ENCODE data around the gene SERPINB8.

SERPINB8 gene

GRCh38 chr18:63965716-63966330, 4.1 kb upstream of the SERPINB8 start:
- Histone ChIP-seq H3K9me3 (ENCODE audit: control insufficient read depth, insufficient read depth, low read length) (no peaks in the 10 kb centered on the region), H3K27ac (ENCODE audit: low read length) (no peak overlapping the region), H3K27me3 (ENCODE audit: control insufficient read depth, insufficient read depth, low read length) (no peaks in the 10 kb centered on the region), H3K4me1 (ENCODE audit: control insufficient read depth, insufficient read depth, low read length) (no peaks in the 10 kb centered on the region), H3K4me3 (ENCODE audit: low read length) (no peak overlapping the region), H3K36me3 (ENCODE audit: control insufficient read depth, insufficient read depth, low read length) (no peaks in the 10 kb centered on the region)
- no CpG with 5 or more reads among the region's 5 CpGs for WGBS (ENCODE audit: insufficient coverage, insufficient read length)
- no peak for DNase-seq (ENCODE audit: low read depth, low spot score)

- WGBS (ENCODE audit: insufficient coverage, insufficient read length): no CpG with 5 or more reads among the region's 18 CpGs
- Histone ChIP-seq H3K27me3 (ENCODE audit: control insufficient read depth, insufficient read depth, low read length) (peaks cover 10% of the 10 kb centered on the region; the same call in 1 of the 2 replicates), H3K27ac (ENCODE audit: low read length) (no peak overlapping the region), H3K4me1 (ENCODE audit: control insufficient read depth, insufficient read depth, low read length) (no peaks in the 10 kb centered on the region), H3K9me3 (ENCODE audit: control insufficient read depth, insufficient read depth, low read length) (no peaks in the 10 kb centered on the region), H3K36me3 (ENCODE audit: control insufficient read depth, insufficient read depth, low read length) (no peaks in the 10 kb centered on the region), H3K4me3 (ENCODE audit: low read length) (peak overlapping the region; percentile 53; the same call in 1 of the 2 replicates)
- DNase-seq (ENCODE audit: low read depth, low spot score): no peak
These were observed 926 bp downstream of the SERPINB8 start for GRCh38 chr18:63970809-63971205.

- WGBS (ENCODE audit: insufficient coverage, insufficient read length): no CpG with 5 or more reads among the region's 13 CpGs
- Histone ChIP-seq H3K27ac (ENCODE audit: low read length) (no peak overlapping the region), H3K27me3 (ENCODE audit: control insufficient read depth, insufficient read depth, low read length) (peaks cover 10% of the 10 kb centered on the region; the same call in 1 of the 2 replicates), H3K9me3 (ENCODE audit: control insufficient read depth, insufficient read depth, low read length) (no peaks in the 10 kb centered on the region), H3K4me3 (ENCODE audit: low read length) (peak overlapping the region; percentile 53; the same call in 1 of the 2 replicates), H3K36me3 (ENCODE audit: control insufficient read depth, insufficient read depth, low read length) (no peaks in the 10 kb centered on the region), H3K4me1 (ENCODE audit: control insufficient read depth, insufficient read depth, low read length) (no peaks in the 10 kb centered on the region)
- no peak for DNase-seq (ENCODE audit: low read depth, low spot score)
These were observed 1.6 kb downstream of the SERPINB8 start for GRCh38 chr18:63971320-63972001.

- H3K4me1 ChIP-seq (ENCODE audit: control insufficient read depth, insufficient read depth, low read length): no peaks in the 10 kb centered on the region
- peaks cover 11% of the 10 kb centered on the region; the same call in 1 of the 2 replicates for H3K27me3 ChIP-seq (ENCODE audit: control insufficient read depth, insufficient read depth, low read length)
- H3K4me3 ChIP-seq (ENCODE audit: low read length): no peak overlapping the region
- no peaks in the 10 kb centered on the region for H3K9me3 ChIP-seq (ENCODE audit: control insufficient read depth, insufficient read depth, low read length)
- no CpG with 5 or more reads among the region's 5 CpGs for WGBS (ENCODE audit: insufficient coverage, insufficient read length)
- H3K27ac ChIP-seq (ENCODE audit: low read length): no peak overlapping the region
- no peak for DNase-seq (ENCODE audit: low read depth, low spot score)
- no peaks in the 10 kb centered on the region for H3K36me3 ChIP-seq (ENCODE audit: control insufficient read depth, insufficient read depth, low read length)
These were observed 2.1 kb downstream of the SERPINB8 start for GRCh38 chr18:63972002-63972376.

- peaks cover 27% of the 10 kb centered on the region for H3K27me3 ChIP-seq (ENCODE audit: control insufficient read depth, insufficient read depth, low read length)
These were observed 5.1 kb downstream of the SERPINB8 start for GRCh38 chr18:63974991-63975390.

GRCh38 chr18:63975628-63976027, 5.7 kb downstream of the SERPINB8 start:
- no peaks in the 10 kb centered on the region for H3K4me1 ChIP-seq (ENCODE audit: control insufficient read depth, insufficient read depth, low read length)
- no peak overlapping the region for H3K4me3 ChIP-seq (ENCODE audit: low read length)
- no peaks in the 10 kb centered on the region; the same call in 1 of the 2 replicates for H3K9me3 ChIP-seq (ENCODE audit: control insufficient read depth, insufficient read depth, low read length)
- H3K36me3 ChIP-seq (ENCODE audit: control insufficient read depth, insufficient read depth, low read length): no peaks in the 10 kb centered on the region
- WGBS (ENCODE audit: insufficient coverage, insufficient read length): no CpG with 5 or more reads among the region's 3 CpGs
- DNase-seq (ENCODE audit: low read depth, low spot score): no peak
- H3K27me3 ChIP-seq (ENCODE audit: control insufficient read depth, insufficient read depth, low read length): peaks cover 27% of the 10 kb centered on the region
- no peak overlapping the region for H3K27ac ChIP-seq (ENCODE audit: low read length)

More at GRCh38 chr18:63974991-63975390, 5.1 kb downstream of the SERPINB8 start:
- Histone ChIP-seq H3K9me3 (ENCODE audit: control insufficient read depth, insufficient read depth, low read length) (no peaks in the 10 kb centered on the region; the same call in 1 of the 2 replicates), H3K4me3 (ENCODE audit: low read length) (no peak overlapping the region), H3K4me1 (ENCODE audit: control insufficient read depth, insufficient read depth, low read length) (no peaks in the 10 kb centered on the region), H3K36me3 (ENCODE audit: control insufficient read depth, insufficient read depth, low read length) (no peaks in the 10 kb centered on the region), H3K27ac (ENCODE audit: low read length) (no peak overlapping the region)
- no CpG with 5 or more reads among the region's 2 CpGs for WGBS (ENCODE audit: insufficient coverage, insufficient read length)
- DNase-seq (ENCODE audit: low read depth, low spot score): no peak

GRCh38 chr18:63977040-63977439, 7.2 kb downstream of the SERPINB8 start:
- Histone ChIP-seq H3K9me3 (ENCODE audit: control insufficient read depth, insufficient read depth, low read length) (no peaks in the 10 kb centered on the region; the same call in 1 of the 2 replicates), H3K4me1 (ENCODE audit: control insufficient read depth, insufficient read depth, low read length) (no peaks in the 10 kb centered on the region), H3K27me3 (ENCODE audit: control insufficient read depth, insufficient read depth, low read length) (peaks cover 26% of the 10 kb centered on the region), H3K36me3 (ENCODE audit: control insufficient read depth, insufficient read depth, low read length) (no peaks in the 10 kb centered on the region), H3K4me3 (ENCODE audit: low read length) (no peak overlapping the region), H3K27ac (ENCODE audit: low read length) (no peak overlapping the region)
- no peak for DNase-seq (ENCODE audit: low read depth, low spot score)
- WGBS (ENCODE audit: insufficient coverage, insufficient read length): no CpG with 5 or more reads among the region's 3 CpGs

- no peaks in the 10 kb centered on the region for H3K4me1 ChIP-seq (ENCODE audit: control insufficient read depth, insufficient read depth, low read length)
- no peak overlapping the region for H3K27ac ChIP-seq (ENCODE audit: low read length)
- no peaks in the 10 kb centered on the region for H3K36me3 ChIP-seq (ENCODE audit: control insufficient read depth, insufficient read depth, low read length)
- H3K4me3 ChIP-seq (ENCODE audit: low read length): no peak overlapping the region
- peaks cover 24% of the 10 kb centered on the region for H3K27me3 ChIP-seq (ENCODE audit: control insufficient read depth, insufficient read depth, low read length)
- no peaks in the 10 kb centered on the region; the same call in 1 of the 2 replicates for H3K9me3 ChIP-seq (ENCODE audit: control insufficient read depth, insufficient read depth, low read length)
- DNase-seq (ENCODE audit: low read depth, low spot score): no peak
- WGBS (ENCODE audit: insufficient coverage, insufficient read length): no CpG with 5 or more reads among the region's 6 CpGs
These were observed 9.6 kb downstream of the SERPINB8 start for GRCh38 chr18:63979409-63979920.

GRCh38 chr18:63980027-63980426, 10.1 kb downstream of the SERPINB8 start:
- WGBS (ENCODE audit: insufficient coverage, insufficient read length): no CpG with 5 or more reads among the region's 7 CpGs
- H3K4me3 ChIP-seq (ENCODE audit: low read length): no peak overlapping the region

GRCh38 chr18:63980896-63981460, 11.1 kb downstream of the SERPINB8 start:
- no peak for DNase-seq (ENCODE audit: low read depth, low spot score)
- Histone ChIP-seq H3K27me3 (ENCODE audit: control insufficient read depth, insufficient read depth, low read length) (peaks cover 17% of the 10 kb centered on the region), H3K36me3 (ENCODE audit: control insufficient read depth, insufficient read depth, low read length) (no peaks in the 10 kb centered on the region), H3K4me1 (ENCODE audit: control insufficient read depth, insufficient read depth, low read length) (no peaks in the 10 kb centered on the region), H3K27ac (ENCODE audit: low read length) (no peak overlapping the region), H3K9me3 (ENCODE audit: control insufficient read depth, insufficient read depth, low read length) (no peaks in the 10 kb centered on the region; the same call in 1 of the 2 replicates), H3K4me3 (ENCODE audit: low read length) (no peak overlapping the region)
- no CpG with 5 or more reads among the region's 6 CpGs for WGBS (ENCODE audit: insufficient coverage, insufficient read length)

More at GRCh38 chr18:63980027-63980426, 10.1 kb downstream of the SERPINB8 start:
- Histone ChIP-seq H3K9me3 (ENCODE audit: control insufficient read depth, insufficient read depth, low read length) (no peaks in the 10 kb centered on the region; the same call in 1 of the 2 replicates), H3K4me1 (ENCODE audit: control insufficient read depth, insufficient read depth, low read length) (no peaks in the 10 kb centered on the region), H3K27me3 (ENCODE audit: control insufficient read depth, insufficient read depth, low read length) (peaks cover 19% of the 10 kb centered on the region), H3K27ac (ENCODE audit: low read length) (no peak overlapping the region), H3K36me3 (ENCODE audit: control insufficient read depth, insufficient read depth, low read length) (no peaks in the 10 kb centered on the region)
- no peak for DNase-seq (ENCODE audit: low read depth, low spot score)

Measured in iPS DF 6.9 (cell line).